HAP-1 (cell line): ENCODE results near the gene DHCR7.

Source experiments
- DNase-seq, 2 experiments: peaks; one replicate each; pipeline ENCODE4 v3.0.0-alpha.2; 2016 to 2020; ENCODE audit warnings: low spot score in 2 of 2
- H3K27me3 ChIP-seq: fragments of 250-450 bp; sonication (Bioruptor Pico); 2 replicates; pipeline ENCODE4 v1.5.1; 2020; ENCODE audit warnings: low read depth, mild to moderate bottlenecking, moderate library complexity
- H3K36me3 ChIP-seq: fragments of 250-450 bp; sonication (Bioruptor Pico); replicated peaks from 2 replicates; pipeline ENCODE4 v1.5.1; 2020; ENCODE audit warnings: mild to moderate bottlenecking
- H3K4me1 ChIP-seq: fragments of 250-450 bp; sonication (Bioruptor Pico); 2 replicates; pipeline ENCODE4 v1.5.1; 2020; ENCODE audit warnings: mild to moderate bottlenecking
- H3K4me3 ChIP-seq: fragments of 250-450 bp; sonication (Bioruptor Pico); 2 replicates; pipeline ENCODE4 v1.5.1; 2020; ENCODE audit warnings: mild to moderate bottlenecking, moderate library complexity
- H3K9me3 ChIP-seq: fragments of 250-450 bp; sonication (Bioruptor Pico); 2 replicates; pipeline ENCODE4 v1.5.1; 2020; ENCODE audit warnings: mild to moderate bottlenecking, moderate library complexity
- in situ Hi-C: fragments of 300-500 bp; cut with MboI; formaldehyde crosslinking; loops from 3 replicates; pipeline ENCODE4 v1.14.3; 2020; ENCODE audit warnings: low sequenced_read_pairs, inconsistent platforms, mixed read lengths

DHCR7 gene

GRCh38 chr11:71456831-71457230 lies 8.6 kb upstream of the DHCR7 start:
- in situ Hi-C loops, result no loop called here
- no peaks in the 10 kb centered on the region for H3K27me3 ChIP-seq
- no peak overlapping the region for H3K4me3 ChIP-seq
- H3K4me1 ChIP-seq, result peaks cover 7% of the 10 kb centered on the region
- H3K9me3 ChIP-seq, result no peaks in the 10 kb centered on the region
- no peak for DNase-seq
- peaks cover 40% of the 10 kb centered on the region for H3K36me3 ChIP-seq

GRCh38 chr11:71456294-71456693 lies 8.1 kb upstream of the DHCR7 start:
- DNase-seq, result no peak
- peaks cover 11% of the 10 kb centered on the region for H3K4me1 ChIP-seq
- H3K27me3 ChIP-seq, result no peaks in the 10 kb centered on the region
- in situ Hi-C loops, result no loop called here
- H3K9me3 ChIP-seq, result no peaks in the 10 kb centered on the region
- no peak overlapping the region for H3K4me3 ChIP-seq
- H3K36me3 ChIP-seq, result peaks cover 36% of the 10 kb centered on the region

- DNase-seq, result no peak
- in situ Hi-C loops, result no loop called here
Observed at GRCh38 chr11:71454470-71455113, 6.4 kb upstream of the DHCR7 start.

GRCh38 chr11:71453918-71454304 lies 5.7 kb upstream of the DHCR7 start:
- Histone ChIP-seq H3K4me3 (peak overlapping the region; percentile 94), H3K36me3 (peaks cover 24% of the 10 kb centered on the region), H3K4me1 (peaks cover 26% of the 10 kb centered on the region), H3K9me3 (no peaks in the 10 kb centered on the region), H3K27me3 (no peaks in the 10 kb centered on the region)
- DNase-seq, result no peak
- in situ Hi-C loops, result no loop called here

More at GRCh38 chr11:71454470-71455113, 6.4 kb upstream of the DHCR7 start:
- H3K4me1 ChIP-seq, result peaks cover 26% of the 10 kb centered on the region
- no peak overlapping the region for H3K4me3 ChIP-seq
- H3K36me3 ChIP-seq, result peaks cover 27% of the 10 kb centered on the region
- H3K27me3 ChIP-seq, result no peaks in the 10 kb centered on the region
- no peaks in the 10 kb centered on the region for H3K9me3 ChIP-seq

- no peaks in the 10 kb centered on the region for H3K9me3 ChIP-seq
- in situ Hi-C loops, result no loop called here
- H3K4me3 ChIP-seq, result peak within 1 kb of the TSS; percentile 94
- H3K36me3 ChIP-seq, result peaks cover 22% of the 10 kb centered on the region
- H3K27me3 ChIP-seq, result no peaks in the 10 kb centered on the region
- peak; percentile 89 to 98 for DNase-seq
- peaks cover 26% of the 10 kb centered on the region for H3K4me1 ChIP-seq
Observed at GRCh38 chr11:71453037-71453917, 5.1 kb upstream of the DHCR7 start, which contains the start of gene NADSYN1. Gene NADSYN1, plus strand, starts transcription at chr11:71453203. Its CDS starts 94 bp downstream, at chr11:71453297.

GRCh38 chr11:71452199-71453036 lies 4.2 kb upstream of the DHCR7 start:
- Histone ChIP-seq H3K27me3 (no peaks in the 10 kb centered on the region), H3K36me3 (peaks cover 22% of the 10 kb centered on the region), H3K4me1 (peaks cover 27% of the 10 kb centered on the region), H3K4me3 (peak overlapping the region; percentile 94), H3K9me3 (no peaks in the 10 kb centered on the region)
- in situ Hi-C loops, result no loop called here
- DNase-seq, result peak; percentile 36 to 59

- DNase-seq, result peak; percentile 30 to 72
- peak overlapping the region; percentile 94 for H3K4me3 ChIP-seq
- peaks cover 23% of the 10 kb centered on the region for H3K36me3 ChIP-seq
- peaks cover 2% of the 10 kb centered on the region; the same call in 1 of the 2 replicates for H3K9me3 ChIP-seq
- in situ Hi-C loops, result no loop called here
- H3K4me1 ChIP-seq, result peaks cover 31% of the 10 kb centered on the region
- H3K27me3 ChIP-seq, result no peaks in the 10 kb centered on the region
Observed at GRCh38 chr11:71451596-71452198, 3.5 kb upstream of the DHCR7 start.

- in situ Hi-C loops, result no loop called here
- no peak overlapping the region; the same call in 1 of the 2 replicates for H3K4me3 ChIP-seq
- no peak for DNase-seq
- H3K36me3 ChIP-seq, result peaks cover 24% of the 10 kb centered on the region
- no peaks in the 10 kb centered on the region for H3K27me3 ChIP-seq
- H3K4me1 ChIP-seq, result peaks cover 31% of the 10 kb centered on the region
- H3K9me3 ChIP-seq, result peaks cover 7% of the 10 kb centered on the region; the same call in 1 of the 2 replicates
Observed at GRCh38 chr11:71450939-71451338, 2.7 kb upstream of the DHCR7 start.

- in situ Hi-C loops, result no loop called here
Observed at GRCh38 chr11:71450507-71450906, 2.3 kb upstream of the DHCR7 start.

GRCh38 chr11:71449596-71449995 lies 1.4 kb upstream of the DHCR7 start:
- in situ Hi-C loops, result no loop called here
- H3K27me3 ChIP-seq, result no peaks in the 10 kb centered on the region
- no peak for DNase-seq
- H3K9me3 ChIP-seq, result peaks cover 7% of the 10 kb centered on the region; the same call in 1 of the 2 replicates
- H3K4me3 ChIP-seq, result peak overlapping the region; percentile 66
- H3K36me3 ChIP-seq, result peaks cover 25% of the 10 kb centered on the region
- peaks cover 31% of the 10 kb centered on the region for H3K4me1 ChIP-seq

More at GRCh38 chr11:71450507-71450906, 2.3 kb upstream of the DHCR7 start:
- Histone ChIP-seq H3K4me1 (peaks cover 31% of the 10 kb centered on the region), H3K4me3 (peak overlapping the region; percentile 66; the same call in 1 of the 2 replicates), H3K9me3 (peaks cover 7% of the 10 kb centered on the region; the same call in 1 of the 2 replicates), H3K27me3 (no peaks in the 10 kb centered on the region), H3K36me3 (peaks cover 23% of the 10 kb centered on the region)
- no peak for DNase-seq

- peak overlapping the region; percentile 66 for H3K4me3 ChIP-seq
- H3K4me1 ChIP-seq, result peaks cover 31% of the 10 kb centered on the region
- in situ Hi-C loops, result no loop called here
- peaks cover 43% of the 10 kb centered on the region for H3K36me3 ChIP-seq
- H3K27me3 ChIP-seq, result no peaks in the 10 kb centered on the region
- peaks cover 7% of the 10 kb centered on the region; the same call in 1 of the 2 replicates for H3K9me3 ChIP-seq
- DNase-seq, result peak in 1 of 2 experiments; percentile 57
Observed at GRCh38 chr11:71447791-71448256, 369 bp downstream of the DHCR7 start.

- Histone ChIP-seq H3K4me3 (peak overlapping the region; percentile 66), H3K27me3 (no peaks in the 10 kb centered on the region), H3K4me1 (peaks cover 26% of the 10 kb centered on the region), H3K36me3 (peaks cover 50% of the 10 kb centered on the region), H3K9me3 (peaks cover 7% of the 10 kb centered on the region; the same call in 1 of the 2 replicates)
- in situ Hi-C loops, result no loop called here
- no peak for DNase-seq
Observed at GRCh38 chr11:71446942-71447688, 1.1 kb downstream of the DHCR7 start.
